H9 (cell line): ENCODE data around the gene PTCD1. TPM values are rescaled to one million over a fixed set of nuclear protein-coding genes. Genes with fewer than 3 reads are reported as not detected.

Experiments used
- DNase-seq: peaks from one replicate; pipeline ENCODE4 v3.0.0-alpha.2; 2017
- H2AFZ ChIP-seq: one replicate; pipeline ENCODE4 v1.6.1; 2013; ENCODE audit warnings: mild to moderate bottlenecking, low read length, control low read depth, moderate library complexity
- H2AK5ac ChIP-seq: 2 replicates; pipeline ENCODE4 v1.6.1; 2013; ENCODE audit warnings: low read length, control low read depth, mixed read lengths; ENCODE audit not compliant: insufficient read length
- H2BK120ac ChIP-seq: one replicate; pipeline ENCODE4 v1.6.1; 2013; ENCODE audit warnings: low read depth, mild to moderate bottlenecking, low read length, control low read depth, inconsistent platforms; ENCODE audit not compliant: poor library complexity, severe bottlenecking
- H2BK12ac ChIP-seq: 2 replicates; pipeline ENCODE4 v1.6.1; 2013; ENCODE audit warnings: low read length, control low read depth, mixed read lengths, low read depth; ENCODE audit not compliant: insufficient read length
- H2BK15ac ChIP-seq: 2 replicates; pipeline ENCODE4 v1.6.1; 2013; ENCODE audit warnings: low read depth, low read length, control low read depth
- H2BK20ac ChIP-seq: one replicate; pipeline ENCODE4 v1.6.1; 2013; ENCODE audit warnings: low read depth, mild to moderate bottlenecking, low read length, control low read depth, inconsistent platforms; ENCODE audit not compliant: poor library complexity, severe bottlenecking
- H2BK5ac ChIP-seq: 2 replicates; pipeline ENCODE4 v1.6.1; 2013; ENCODE audit warnings: low read length, control low read depth, mixed read lengths; ENCODE audit not compliant: insufficient read length
- H3K14ac ChIP-seq: 2 replicates; pipeline ENCODE4 v1.6.1; 2013; ENCODE audit warnings: low read length, control low read depth; ENCODE audit not compliant: insufficient read depth
- H3K18ac ChIP-seq: 2 replicates; pipeline ENCODE4 v1.6.1; 2013; ENCODE audit warnings: low read depth, mild to moderate bottlenecking, mixed read lengths, low read length, control low read depth; ENCODE audit not compliant: insufficient read length
- H3K23ac ChIP-seq: 2 replicates; pipeline ENCODE4 v1.6.1; 2013; ENCODE audit warnings: low read length, control low read depth, mixed read lengths, low read depth; ENCODE audit not compliant: insufficient read length
- H3K23me2 ChIP-seq: 2 replicates; pipeline ENCODE4 v1.6.1; 2013; ENCODE audit warnings: low read depth, mild to moderate bottlenecking, mixed read lengths, low read length, control low read depth; ENCODE audit not compliant: insufficient read length, poor library complexity, severe bottlenecking
- H3K27ac ChIP-seq: 2 replicates; pipeline ENCODE4 v1.5.1; 2013; ENCODE audit warnings: low read length, control low read depth, mixed read lengths, low read depth; ENCODE audit not compliant: insufficient read length
- H3K27me3 ChIP-seq: 2 replicates; pipeline ENCODE4 v1.6.1; 2013; ENCODE audit warnings: low read length, control low read depth, inconsistent platforms; ENCODE audit not compliant: insufficient read depth
- H3K4ac ChIP-seq: 2 replicates; pipeline ENCODE4 v1.6.1; 2013; ENCODE audit warnings: low read depth, mild to moderate bottlenecking, control low read depth, inconsistent platforms, low read length, moderate library complexity
- H3K4me1 ChIP-seq: 2 replicates; pipeline ENCODE4 v1.6.1; 2013; ENCODE audit warnings: low read length, control low read depth, inconsistent platforms; ENCODE audit not compliant: insufficient read depth
- H3K4me2 ChIP-seq: 2 replicates; pipeline ENCODE4 v1.6.1; 2013; ENCODE audit warnings: low read length, control low read depth, mixed read lengths; ENCODE audit not compliant: insufficient read length, insufficient read depth
- H3K56ac ChIP-seq: 2 replicates; pipeline ENCODE4 v1.6.1; 2013; ENCODE audit warnings: low read depth, mild to moderate bottlenecking, mixed read lengths, low read length, control low read depth; ENCODE audit not compliant: insufficient read length
- H3K79me1 ChIP-seq: 2 replicates; pipeline ENCODE4 v1.6.1; 2013; ENCODE audit warnings: low read depth, mild to moderate bottlenecking, moderate library complexity, low read length, control low read depth, inconsistent platforms; ENCODE audit not compliant: insufficient read depth, poor library complexity, severe bottlenecking
- H3K79me2 ChIP-seq: 2 replicates; pipeline ENCODE4 v1.6.1; 2013; ENCODE audit warnings: low read length, control low read depth, inconsistent platforms; ENCODE audit not compliant: insufficient read depth
- H3K9ac ChIP-seq: 2 replicates; pipeline ENCODE4 v1.6.1; 2013; ENCODE audit warnings: low read length, control low read depth, mixed read lengths; ENCODE audit not compliant: insufficient read length; ENCODE audit errors: extremely low read depth
- H3K9me3 ChIP-seq: one replicate; pipeline ENCODE4 v1.6.1; 2013; ENCODE audit warnings: low read depth, low read length, inconsistent platforms; ENCODE audit not compliant: control insufficient read depth
- H3T11ph ChIP-seq: one replicate; pipeline ENCODE4 v1.6.1; 2013; ENCODE audit warnings: mild to moderate bottlenecking, low read length, control low read depth, inconsistent platforms
- H4K20me1 ChIP-seq: one replicate; pipeline ENCODE4 v1.6.1; 2013; ENCODE audit not compliant: control insufficient read depth, insufficient read length, insufficient read depth
- H4K5ac ChIP-seq: 2 replicates; pipeline ENCODE4 v1.6.1; 2013; ENCODE audit warnings: low read depth, mild to moderate bottlenecking, mixed read lengths, low read length, control low read depth; ENCODE audit not compliant: insufficient read length
- H4K8ac ChIP-seq: replicated peaks from 2 replicates; pipeline ENCODE4 v1.6.1; 2013; ENCODE audit warnings: low read length, control low read depth, mixed read lengths, low read depth; ENCODE audit not compliant: insufficient read length
- H4K91ac ChIP-seq: 2 replicates; pipeline ENCODE4 v1.6.1; 2013; ENCODE audit warnings: low read depth, mild to moderate bottlenecking, moderate library complexity, mixed read lengths, low read length, control low read depth; ENCODE audit not compliant: insufficient read length
- H3K27ac Mint-ChIP-seq, 3 experiments: 2 replicates in 2 of 3; 3 replicates in 1 of 3; pipeline ENCODE4 v1.8.0; 2020 to 2021; ENCODE audit warnings: mixed read lengths in 3 of 3, mild to moderate bottlenecking in 1 of 3, moderate library complexity in 1 of 3
- H3K27me3 Mint-ChIP-seq: 2 replicates; pipeline ENCODE4 v1.8.0; 2021; ENCODE audit warnings: low read depth, mild to moderate bottlenecking, moderate library complexity, mixed read lengths
- H3K36me3 Mint-ChIP-seq, 3 experiments: 2 replicates in 2 of 3; 3 replicates in 1 of 3; pipeline ENCODE4 v1.8.0; 2020 to 2021; ENCODE audit warnings: low read depth in 3 of 3, mixed read lengths in 3 of 3; ENCODE audit not compliant: insufficient read depth in 1 of 3
- H3K4me1 Mint-ChIP-seq, 2 experiments: 2 replicates each; pipeline ENCODE4 v1.8.0; 2020; ENCODE audit warnings: mixed read lengths in 2 of 2
- H3K4me3 Mint-ChIP-seq, 2 experiments: 2 replicates in 1 of 2; 3 replicates in 1 of 2; pipeline ENCODE4 v1.8.0; 2020 to 2021; ENCODE audit warnings: mild to moderate bottlenecking in 2 of 2, mixed read lengths in 2 of 2, moderate library complexity in 1 of 2
- H3K9me3 Mint-ChIP-seq, 2 experiments: 2 replicates in 1 of 2; 3 replicates in 1 of 2; pipeline ENCODE4 v1.8.0; 2020; ENCODE audit warnings: mild to moderate bottlenecking in 2 of 2, mixed read lengths in 2 of 2, moderate library complexity in 1 of 2
- CTCF ChIP-seq: fragments of 200-600 bp; sonication (generic); conservative IDR thresholded peaks from 3 replicates; pipeline ENCODE4 v1.8.0; 2021; ENCODE audit warnings: antibody characterized with exemption, mild to moderate bottlenecking
- WGBS: extraction: QIAGEN DNeasy Blood & Tissue Kit; methylation state at CpG from one replicate; pipeline ENCODE4 v1.1.7; 2013; ENCODE audit warnings: missing lambda C conversion rate, low lambda C conversion rate, mixed read lengths; ENCODE audit not compliant: insufficient read length; ENCODE audit errors: extremely low coverage; 5-methylcytosine and 5-hydroxymethylcytosine counted together
- total RNA-seq: library from RNA; stranded (reverse); gene quantifications from 2 replicates; pipeline ENCODE4 v1.2.1, GENCODE V29; 2021

The PTCD1 gene
- total RNA-seq, 1 experiment from 2014 or later, result 12.8 TPM

GRCh38 chr7:99418260-99418659 lies 20.3 kb downstream of the PTCD1 start:
- Histone ChIP-seq H4K20me1 (peaks cover 3% of the 10 kb centered on the region), H3K23me2 (no peaks in the 10 kb centered on the region), H2BK12ac (no peak overlapping the region), H3K23ac (no peak overlapping the region), H3K9ac (no peak overlapping the region), H2BK20ac (no peak overlapping the region), H3K79me2 (no peaks in the 10 kb centered on the region), H3K18ac (no peak overlapping the region), H2AFZ (no peak overlapping the region), H3K79me1 (no peaks in the 10 kb centered on the region), H2AK5ac (no peak overlapping the region), H3K4me1 (no peaks in the 10 kb centered on the region), H2BK120ac (no peak overlapping the region), H3K4me2 (no peak overlapping the region), H2BK5ac (no peak overlapping the region), H3K27me3 (no peaks in the 10 kb centered on the region), H2BK15ac (no peak overlapping the region), H3K27ac (no peak overlapping the region), H4K5ac (no peak overlapping the region), H3K14ac (no peak overlapping the region), H3K56ac (no peak overlapping the region), H3K4ac (no peak overlapping the region), H4K91ac (no peak overlapping the region), H3K9me3 (no peaks in the 10 kb centered on the region), H4K8ac (no peak overlapping the region), H3T11ph (no peak overlapping the region)
- peaks cover 7% of the 10 kb centered on the region in 2 experiments for H3K4me1 Mint-ChIP-seq
- no CpG with 5 or more reads among the region's 9 CpGs for WGBS
- no peak overlapping the region; a peak in 1 of 5 replicates for H3K4me3 Mint-ChIP-seq
- TF ChIP-seq CTCF, result no peak
- no peak overlapping the region for H3K27ac Mint-ChIP-seq
- peaks cover 50 to 89% (median 82%) of the 10 kb centered on the region in 3 experiments; a peak in 6 of 7 replicates for H3K36me3 Mint-ChIP-seq
- no peak for DNase-seq
- no peaks in the 10 kb centered on the region for H3K27me3 Mint-ChIP-seq
- peaks cover 3 to 5% of the 10 kb centered on the region in 2 experiments; a peak in 2 of 5 replicates for H3K9me3 Mint-ChIP-seq
